Glomerular endothelial cell (primary cell): Measurements from ENCODE around the gene TMPRSS13. TPM values are rescaled to one million over a fixed set of nuclear protein-coding genes. Genes with fewer than 3 reads are reported as not detected.
"Not testable (repeated sequence)": the region's sequence is repeated elsewhere in the genome, so short reads cannot be mapped to it uniquely, and the experiment has no call there.

Experiments
- DNase-seq: peaks from one replicate; pipeline ENCODE4 v3.0.0-alpha.2; 2011; ENCODE audit warnings: low read depth, low spot score; ENCODE audit errors: extremely low read depth
- total RNA-seq: library from RNA; depleted of rRNA; stranded (reverse); fragments of >200 nt; gene quantifications from 2 replicates; pipeline ENCODE4 v1.2.3, GENCODE V29; 2015

The TMPRSS13 gene
- total RNA-seq, 1 donor from 2014 or later: 0.06 TPM

GRCh38 chr11:117875382-117876058 is 53.7 kb downstream of the TMPRSS13 start:
- DNase-seq: no peak

DNA sequence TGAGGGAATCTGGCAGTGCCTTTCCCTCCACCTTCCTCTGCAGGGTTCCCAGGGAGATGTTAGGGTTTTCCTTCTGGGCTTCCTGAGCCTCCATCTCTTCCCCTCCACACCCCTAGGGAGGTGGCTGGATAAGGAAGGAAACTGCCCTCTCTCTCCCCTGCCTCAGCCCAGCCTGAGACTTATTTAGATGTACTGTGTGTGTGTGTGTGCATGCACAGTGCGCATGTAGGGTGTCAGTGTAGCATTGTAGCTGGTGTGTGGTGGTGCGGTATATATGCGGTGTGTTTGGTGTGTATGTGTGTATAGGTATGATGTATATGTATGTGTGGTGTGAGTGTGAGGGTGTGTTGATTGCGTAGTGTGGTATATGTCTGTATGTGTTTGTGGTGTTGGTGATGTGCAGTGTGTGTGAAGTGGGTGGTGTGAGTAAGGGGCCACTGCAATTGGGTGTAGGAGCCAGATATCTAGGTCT is 54.3 kb downstream of the TMPRSS13 start:
- DNase-seq: no peak

DNA sequence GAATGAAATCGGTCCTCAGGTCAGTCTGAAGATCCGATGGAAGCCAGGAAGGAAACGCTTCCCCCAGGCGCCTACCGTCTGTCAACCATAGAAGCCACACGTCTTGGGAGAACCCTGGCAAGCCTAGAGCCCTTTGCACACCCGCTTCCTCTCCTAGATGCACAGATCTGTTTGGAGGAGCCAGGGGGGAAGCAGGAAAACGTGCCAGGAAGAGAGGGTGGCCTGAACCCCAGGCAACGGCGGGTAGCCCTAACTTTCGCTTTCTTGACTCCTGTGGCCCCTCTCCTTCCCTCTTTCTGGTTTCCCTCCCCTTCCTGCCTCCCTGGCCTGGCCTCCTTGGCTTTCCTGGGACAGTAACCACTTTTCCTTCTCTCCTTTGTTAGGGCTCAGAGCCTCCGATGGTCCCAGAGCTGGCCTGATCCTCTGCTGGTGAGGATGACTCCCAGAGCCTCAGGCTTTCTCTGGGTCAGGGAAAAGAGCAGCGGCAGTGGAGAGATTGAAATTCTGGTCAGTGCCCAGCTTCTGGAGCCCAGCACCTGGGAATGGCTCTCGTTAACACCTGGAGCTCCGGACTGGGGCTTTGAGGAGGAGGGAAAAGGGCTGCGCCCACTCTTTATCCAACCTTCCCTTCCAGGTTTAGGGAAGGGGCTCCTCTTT is 54.8 kb downstream of the TMPRSS13 start:
- DNase-seq: no peak

GRCh38 chr11:117873828-117874125 is 55.4 kb downstream of the TMPRSS13 start:
- no peak for DNase-seq

- DNase-seq: no peak
Measured at GRCh38 chr11:117872975-117873827, 56.0 kb downstream of the TMPRSS13 start.

DNA sequence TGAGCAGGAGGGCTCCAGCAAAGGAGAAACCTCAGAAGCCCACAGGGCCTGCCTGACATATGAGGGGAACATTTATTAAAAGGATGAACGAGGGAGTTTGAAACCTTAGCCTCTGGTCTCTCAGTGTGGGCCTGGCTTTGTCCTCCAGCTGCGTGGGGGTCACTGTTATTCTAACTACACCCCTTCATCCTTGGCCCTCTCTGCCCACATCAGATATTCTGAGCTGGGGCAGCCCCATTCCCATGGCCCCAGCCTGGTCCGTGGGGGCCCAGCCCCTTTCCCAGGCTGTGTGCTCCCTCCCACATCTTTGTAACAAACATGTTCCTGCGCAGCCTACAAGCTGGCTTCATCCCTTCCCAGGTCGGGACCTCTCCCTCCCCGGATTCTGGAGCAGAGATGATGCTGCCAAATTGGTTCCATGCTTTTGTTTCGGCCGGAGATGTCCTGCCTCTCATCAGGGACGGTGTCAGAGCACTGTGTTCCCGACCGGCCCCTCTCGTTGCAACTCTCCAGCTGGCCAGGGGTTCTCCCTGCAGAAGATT is 56.7 kb downstream of the TMPRSS13 start:
- no peak for DNase-seq

- DNase-seq: no peak
Measured at GRCh38 chr11:117871784-117872183, 57.4 kb downstream of the TMPRSS13 start.

- no peak for DNase-seq
Measured at GRCh38 chr11:117871160-117871559, 58.0 kb downstream of the TMPRSS13 start.

- no peak for DNase-seq
Measured at GRCh38 chr11:117870103-117870952, 58.9 kb downstream of the TMPRSS13 start.

DNA sequence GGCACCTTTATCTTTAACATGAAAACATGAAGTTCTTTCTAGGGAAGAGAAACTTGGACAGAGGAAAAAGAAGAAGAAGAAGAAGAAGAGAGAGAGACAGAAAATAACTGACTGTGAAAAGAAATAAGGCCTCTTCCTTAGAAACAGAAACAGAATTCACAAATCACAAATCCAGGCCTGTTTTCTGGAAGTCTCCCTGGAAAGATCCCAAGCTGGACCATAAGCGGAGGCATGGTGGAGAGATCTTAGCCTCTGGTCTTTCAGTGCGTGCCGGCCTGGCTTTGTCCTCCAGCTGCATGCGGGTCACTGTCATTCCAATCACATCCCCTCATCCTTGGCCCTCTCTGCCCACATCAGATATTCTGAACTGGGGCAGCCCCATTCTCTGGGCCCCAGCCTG is 59.6 kb downstream of the TMPRSS13 start:
- no peak for DNase-seq

GRCh38 chr11:117868815-117869561 is 60.2 kb downstream of the TMPRSS13 start:
- DNase-seq: no peak

DNA sequence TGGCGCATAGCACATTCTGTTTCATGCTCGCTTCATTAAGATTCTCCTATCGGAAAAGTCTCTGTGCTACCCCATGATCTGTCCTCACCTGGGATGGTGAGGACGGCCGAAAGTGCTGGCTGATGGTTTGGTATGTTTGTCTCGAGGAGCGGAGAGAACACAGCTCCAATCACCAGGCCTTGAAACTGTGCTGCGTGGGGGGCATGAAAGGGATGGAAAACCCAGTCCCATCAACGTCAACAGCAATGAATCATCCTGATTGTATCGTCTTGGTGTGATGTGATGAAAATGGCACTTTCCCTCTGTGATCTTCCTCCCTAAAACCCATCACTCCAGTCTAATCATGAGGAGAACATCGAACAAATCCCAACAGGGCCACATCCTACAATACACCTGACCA is 61.1 kb downstream of the TMPRSS13 start:
- DNase-seq: no peak

DNA sequence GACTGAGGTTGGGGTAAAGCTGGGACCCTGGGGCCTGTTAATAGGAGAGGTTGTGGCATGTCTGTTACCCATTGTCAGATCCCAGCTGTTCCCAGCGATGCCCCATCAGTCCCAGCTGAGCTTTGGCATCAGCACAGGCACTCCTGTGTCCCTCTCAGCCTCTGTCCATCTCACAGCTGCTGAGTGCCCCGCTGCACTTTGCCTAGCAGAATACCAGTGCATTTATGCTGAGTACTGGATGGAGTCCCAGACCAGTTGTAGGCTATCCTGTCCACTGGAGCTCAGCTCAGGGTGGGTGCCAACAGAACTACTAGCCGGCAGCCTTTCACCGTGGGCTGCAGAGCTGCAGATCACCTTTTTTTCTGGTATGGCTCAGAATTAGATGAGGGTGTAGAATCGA is 62.7 kb downstream of the TMPRSS13 start:
- no peak for DNase-seq

DNA sequence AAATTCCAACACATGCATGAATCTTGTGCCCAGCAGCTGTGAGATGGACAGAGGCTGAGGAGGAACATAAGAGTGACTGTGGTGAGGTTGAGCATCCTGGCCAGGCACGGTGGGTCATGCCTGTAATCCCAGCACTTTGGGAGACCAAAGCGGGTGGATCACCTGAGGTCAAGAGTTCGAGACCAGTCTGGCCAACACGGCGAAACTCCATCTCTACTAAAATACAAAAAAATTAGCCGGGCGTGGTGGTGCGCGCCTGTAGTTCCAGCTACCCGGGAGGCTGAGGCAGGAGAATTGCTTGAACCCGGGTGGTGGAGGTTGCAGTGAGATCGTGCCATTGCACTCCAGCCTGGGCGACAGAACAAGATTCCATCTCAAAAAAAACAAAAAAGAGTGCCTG is 63.7 kb downstream of the TMPRSS13 start:
- not testable (repeated sequence) for DNase-seq

- no peak for DNase-seq
Measured at GRCh38 chr11:117863383-117863782, 65.8 kb downstream of the TMPRSS13 start.

DNA sequence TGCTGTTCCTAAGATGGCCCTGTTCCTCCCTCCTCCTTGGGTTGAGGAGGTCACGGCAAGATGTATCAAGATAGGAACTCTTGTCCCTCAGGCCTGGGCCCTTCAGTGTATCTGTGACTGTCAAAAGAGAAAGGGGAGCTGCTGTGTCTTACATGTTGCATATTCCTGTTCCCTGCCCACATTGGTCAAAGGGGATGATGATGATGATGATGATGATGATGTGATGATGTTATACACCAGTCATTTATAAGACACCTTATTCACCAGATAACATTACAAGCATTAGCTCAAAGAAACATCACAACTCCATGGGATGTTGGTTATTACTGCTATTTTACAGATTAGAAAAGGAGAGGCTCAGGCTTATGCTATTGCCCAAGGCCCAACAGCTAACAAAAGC is 66.4 kb downstream of the TMPRSS13 start:
- no peak for DNase-seq

DNA sequence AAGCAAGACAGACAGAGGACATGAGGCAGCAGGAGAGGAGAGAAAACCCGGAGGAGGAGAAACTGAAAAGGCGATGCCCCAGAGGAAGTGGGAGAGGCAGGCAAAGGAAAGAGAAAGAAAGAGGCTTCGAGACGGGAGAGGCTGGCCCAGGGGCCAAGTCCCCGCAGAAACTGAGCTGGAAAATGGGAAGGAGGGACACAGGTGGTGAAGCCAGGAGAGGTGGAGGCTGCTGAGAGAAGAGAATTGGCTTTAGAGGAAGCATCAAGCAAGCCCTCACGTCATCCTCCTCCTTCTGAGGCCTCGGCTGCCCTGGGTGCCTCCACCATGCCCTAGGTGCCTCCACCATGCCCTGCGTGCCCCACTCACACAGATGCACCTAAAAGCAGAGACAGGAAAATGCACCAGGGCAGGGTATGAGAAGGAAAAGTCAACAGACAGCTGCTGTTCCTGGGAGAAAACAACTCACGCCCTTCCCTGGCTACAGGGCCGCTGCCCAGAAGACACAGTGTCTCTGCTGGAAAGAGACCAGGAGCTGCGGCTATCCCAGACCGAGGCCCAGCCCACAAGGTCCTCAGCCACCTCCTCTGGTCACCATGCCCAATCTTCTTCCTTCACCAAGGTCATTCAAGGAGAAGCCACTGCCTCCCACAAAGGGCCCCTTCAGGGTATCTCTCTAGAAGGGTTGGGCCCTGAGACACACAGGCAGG is 67.0 kb downstream of the TMPRSS13 start:
- DNase-seq: no peak

GRCh38 chr11:117861151-117862018 is 67.8 kb downstream of the TMPRSS13 start:
- DNase-seq: no peak
